Measurements from ENCODE around the gene PTPRG. TPM values are rescaled to one million over a fixed set of nuclear protein-coding genes. Genes with fewer than 3 reads are reported as not detected.

PTPRG gene
- total and polyA plus RNA-seq, 2 of the 13 experiments (the other 11 are each of a cell fraction or from before 2014, with no cell fraction given), result 8.0 to 25.3 TPM

DNA sequence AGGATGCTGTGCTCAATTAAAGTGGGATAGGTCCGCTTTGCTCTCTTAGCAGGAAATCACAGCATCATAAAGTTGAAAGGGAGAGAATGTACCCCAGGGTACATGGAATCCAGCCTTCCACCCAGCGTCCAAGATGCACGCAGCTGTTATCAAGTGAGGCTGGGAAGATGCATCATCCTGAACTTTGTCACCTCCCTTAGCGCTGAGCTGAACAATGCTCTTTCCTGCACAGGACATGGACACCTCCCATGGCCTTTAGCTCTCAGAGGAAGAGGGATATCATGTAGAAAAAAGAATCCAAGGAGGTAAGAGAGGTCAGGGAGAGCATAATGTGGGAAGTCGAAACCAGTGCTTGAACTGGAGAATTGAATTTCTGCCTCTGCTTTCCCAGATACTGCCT is 619.1 kb downstream of the PTPRG start (continued):
- no peak for TF ChIP-seq IKZF4 (CRISPR knock-in tag; IDR thresholded peaks at IDR 0.05; ENCODE audit: borderline replicate concordance, low read depth, not compliant biosample characterization)
- TF ChIP-seq, protein P1, sequence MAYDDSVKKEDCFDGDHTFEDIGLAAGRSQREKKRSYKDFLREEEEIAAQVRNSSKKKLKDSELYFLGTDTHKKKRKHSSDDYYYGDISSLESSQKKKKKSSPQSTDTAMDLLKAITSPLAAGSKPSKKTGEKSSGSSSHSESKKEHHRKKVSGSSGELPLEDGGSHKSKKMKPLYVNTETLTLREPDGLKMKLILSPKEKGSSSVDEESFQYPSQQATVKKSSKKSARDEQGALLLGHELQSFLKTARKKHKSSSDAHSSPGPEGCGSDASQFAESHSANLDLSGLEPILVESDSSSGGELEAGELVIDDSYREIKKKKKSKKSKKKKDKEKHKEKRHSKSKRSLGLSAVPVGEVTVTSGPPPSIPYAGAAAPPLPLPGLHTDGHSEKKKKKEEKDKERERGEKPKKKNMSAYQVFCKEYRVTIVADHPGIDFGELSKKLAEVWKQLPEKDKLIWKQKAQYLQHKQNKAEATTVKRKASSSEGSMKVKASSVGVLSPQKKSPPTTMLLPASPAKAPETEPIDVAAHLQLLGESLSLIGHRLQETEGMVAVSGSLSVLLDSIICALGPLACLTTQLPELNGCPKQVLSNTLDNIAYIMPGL (CRISPR knock-in tag; IDR thresholded peaks at IDR 0.05; ENCODE audit: borderline replicate concordance in 1 of 2, low read depth in 1 of 2), result no peak
- no peak for TF ChIP-seq REL (CRISPR knock-in tag; conservative IDR thresholded peaks at IDR 0.05)

DNA sequence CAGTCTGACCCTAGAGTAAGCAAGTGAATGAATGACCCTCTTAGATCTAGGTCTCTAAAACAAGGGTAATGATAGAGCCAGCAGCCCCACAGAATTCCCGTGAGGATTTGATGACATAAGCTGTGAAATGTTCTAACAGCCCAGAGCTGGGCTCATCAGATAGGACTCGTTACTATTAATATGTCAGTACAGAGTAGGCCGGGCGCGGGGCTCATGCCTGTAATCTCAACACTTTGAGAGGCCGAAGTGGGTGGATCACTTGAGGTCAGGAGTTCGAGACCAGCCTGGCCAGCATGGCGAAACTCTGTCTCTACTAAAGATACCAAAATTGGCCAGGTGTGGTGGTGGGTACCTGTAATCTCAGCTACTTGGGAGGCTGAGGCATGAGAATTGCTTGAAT is 621.7 kb downstream of the PTPRG start:
- ATAC-seq (no peak), FAIRE-seq (no peak), DNase-seq (ENCODE audit: low spot score) (no peak)
- Histone ChIP-seq H3K4me3 (replicated peaks in 1 of 3; ENCODE audit: insufficient read depth in 1 of 3, low read depth in 2 of 3, low read length in 3 of 3) (no peak overlapping the region), H3K4me2 (ENCODE audit: low read depth, low read length) (no peak overlapping the region), H3K9me3 (ENCODE audit: low read length) (no peaks in the 10 kb centered on the region), H3K9ac (ENCODE audit: insufficient read depth, low read depth, low read length) (no peak overlapping the region), H3K36me3 (replicated peaks in 1 of 2; ENCODE audit: control insufficient read depth in 1 of 2, insufficient read depth in 2 of 2, low read length in 2 of 2) (peaks cover 3 to 5% of the 10 kb centered on the region in 2 experiments; a peak in 1 of 5 replicates), H2AFZ (ENCODE audit: low read length) (no peak overlapping the region), H4K20me1 (ENCODE audit: insufficient read depth, low read length) (no peaks in the 10 kb centered on the region), H3K27ac (ENCODE audit: extremely low read length, insufficient read depth, low read length) (no peak overlapping the region), H3K79me2 (ENCODE audit: insufficient read depth, low read length) (no peaks in the 10 kb centered on the region), H3K4me1 (ENCODE audit: insufficient read depth, low read length) (peaks cover 16% of the 10 kb centered on the region), H3K27me3 (ENCODE audit: control insufficient read depth in 1 of 2, insufficient read depth in 2 of 2, low read length in 2 of 2) (no peaks in the 10 kb centered on the region)
- ChIA-PET POLR2A (no interaction called here), CTCF (ENCODE audit: low intra/inter-chr PET ratio, low total read pairs) (no interaction called here)
- in situ Hi-C loops (cut with HindIII; ENCODE audit: extremely low pct_ligation_motif_present, low pct_unique_long_range_greater_than_20kb), result loop anchor here (25.0 kb wide), 2 partner anchors 321 to 621 kb away; partner anchors contain the start of gene PTPRG
- WGBS (ENCODE audit: low lambda C conversion rate), result 88% methylated on average over 6 of the region's 8 CpGs
- TF ChIP-seq SOX13 (IDR thresholded peaks at IDR 0.05) (no peak), SOX13 (CRISPR knock-in tag; conservative IDR thresholded peaks at IDR 0.05 in 1 of 2, IDR thresholded peaks at IDR 0.05 in 1 of 2) (no peak)
- BruUV-seq (replicated peaks), result no TSS peak
- intact Hi-C loops (cut with micrococcal nuclease; ENCODE audit: unreplicated experiment), result loop anchor here (10.0 kb wide), 2 partner anchors 618 to 1428 kb away; partner anchors contain the start of gene PTPRG

Measured in HepG2 (cell line).